ENCODE data around the gene CDC42SE1.

The CDC42SE1 gene

GRCh38 chr1:151051356-151052009 is 7.9 kb downstream of the CDC42SE1 start:
- no peak for DNase-seq

GRCh38 chr1:151050051-151050688 is 9.3 kb downstream of the CDC42SE1 start:
- no peak for DNase-seq

GRCh38 chr1:151049458-151049857 is 10.0 kb downstream of the CDC42SE1 start:
- no peak for DNase-seq

- DNase-seq, result no peak
Measured at GRCh38 chr1:151048645-151049032, 10.8 kb downstream of the CDC42SE1 start.

- peak; percentile 37 for DNase-seq
Measured at GRCh38 chr1:151047925-151048644, 11.3 kb downstream of the CDC42SE1 start.

GRCh38 chr1:151047591-151047924 is 11.9 kb downstream of the CDC42SE1 start, which contains the start of gene C1orf56:
Gene C1orf56, plus strand, starts transcription at chr1:151047751. Its CDS starts 97 bp downstream, at chr1:151047848.
- DNase-seq, result peak; percentile 79

GRCh38 chr1:151043163-151043562 is 16.3 kb downstream of the CDC42SE1 start:
- DNase-seq, result no peak

GRCh38 chr1:151039521-151039920 is 19.9 kb downstream of the CDC42SE1 start:
- no peak for DNase-seq

GRCh38 chr1:151037032-151037431 is 22.4 kb downstream of the CDC42SE1 start:
- no peak for DNase-seq

- DNase-seq, result no peak
Measured at GRCh38 chr1:151036356-151036755, 23.1 kb downstream of the CDC42SE1 start, which contains the start of gene BNIPL. Gene BNIPL, plus strand, starts transcription at chr1:151036586. Its CDS starts 140 bp downstream, at chr1:151036726.

- no peak for DNase-seq
Measured at GRCh38 chr1:151035167-151035566, 24.3 kb downstream of the CDC42SE1 start.

- DNase-seq, result no peak
Measured at GRCh38 chr1:151032164-151032563, 27.3 kb downstream of the CDC42SE1 start.

GRCh38 chr1:151026460-151026859 is 33.0 kb downstream of the CDC42SE1 start:
- DNase-seq, result no peak

GRCh38 chr1:151024540-151025146 is 34.8 kb downstream of the CDC42SE1 start:
- peak; percentile 61 for DNase-seq

- DNase-seq, result peak; percentile 53
Measured at GRCh38 chr1:151013518-151013917, 45.9 kb downstream of the CDC42SE1 start.

GRCh38 chr1:151012684-151013471 is 46.5 kb downstream of the CDC42SE1 start:
- no peak for DNase-seq

GRCh38 chr1:151011154-151011850 is 48.1 kb downstream of the CDC42SE1 start:
- DNase-seq, result peak; percentile 56

GRCh38 chr1:151010346-151010726 is 49.1 kb downstream of the CDC42SE1 start:
- DNase-seq, result no peak

GRCh38 chr1:151009674-151010345 is 49.6 kb downstream of the CDC42SE1 start:
- no peak for DNase-seq

GRCh38 chr1:151009206-151009587 is 50.2 kb downstream of the CDC42SE1 start:
- no peak for DNase-seq

Measured in NCI-H2227 treated with DMSO at 0.1 percent for 48 hours (cell line).